H1 (cell line): ENCODE data around the gene ZNF451.

Experiments
- JUN ChIP-seq: IDR thresholded peaks from 2 replicates; pipeline ENCODE4 v1.6.1; 2011; ENCODE audit warnings: low read depth, mild to moderate bottlenecking, improper control_type of control experiment, low read length
- POLR2A ChIP-seq, 2 experiments: IDR thresholded peaks; 1 replicate in 1 of 2; 2 replicates in 1 of 2; pipeline ENCODE4 v1.6.1; 2011; ENCODE audit warnings: low read depth in 2 of 2, low read length in 2 of 2, mild to moderate bottlenecking in 2 of 2; ENCODE audit errors: control extremely low read depth in 1 of 2
- RFX5 ChIP-seq: IDR thresholded peaks from 2 replicates; pipeline ENCODE4 v1.6.1; 2011; ENCODE audit warnings: low read depth, low read length, improper control_type of control experiment, borderline replicate concordance
- TF ChIP-seq, protein P1 (sequence below), 3 experiments: IDR thresholded peaks; 1 replicate in 2 of 3; 2 replicates in 1 of 3; pipeline versions ENCODE4 v1.5.1 to v1.6.1; 2011; ENCODE audit warnings: low read length in 3 of 3, mild to moderate bottlenecking in 3 of 3, inconsistent platforms in 2 of 3, low read depth in 1 of 3, moderate library complexity in 1 of 3; ENCODE audit not compliant: insufficient read depth in 1 of 3; ENCODE audit errors: control extremely low read depth in 1 of 3

GRCh38 chr6:57063847-57064246 is 26.1 kb upstream of the ZNF451 start:
- TF ChIP-seq RFX5 (no peak), JUN (no peak), POLR2A (IDR thresholded peaks at IDR 0.05; ENCODE audit: control extremely low read depth in 1 of 2, low read depth in 2 of 2, low read length in 2 of 2) (no peak)
- TF ChIP-seq, protein P1, sequence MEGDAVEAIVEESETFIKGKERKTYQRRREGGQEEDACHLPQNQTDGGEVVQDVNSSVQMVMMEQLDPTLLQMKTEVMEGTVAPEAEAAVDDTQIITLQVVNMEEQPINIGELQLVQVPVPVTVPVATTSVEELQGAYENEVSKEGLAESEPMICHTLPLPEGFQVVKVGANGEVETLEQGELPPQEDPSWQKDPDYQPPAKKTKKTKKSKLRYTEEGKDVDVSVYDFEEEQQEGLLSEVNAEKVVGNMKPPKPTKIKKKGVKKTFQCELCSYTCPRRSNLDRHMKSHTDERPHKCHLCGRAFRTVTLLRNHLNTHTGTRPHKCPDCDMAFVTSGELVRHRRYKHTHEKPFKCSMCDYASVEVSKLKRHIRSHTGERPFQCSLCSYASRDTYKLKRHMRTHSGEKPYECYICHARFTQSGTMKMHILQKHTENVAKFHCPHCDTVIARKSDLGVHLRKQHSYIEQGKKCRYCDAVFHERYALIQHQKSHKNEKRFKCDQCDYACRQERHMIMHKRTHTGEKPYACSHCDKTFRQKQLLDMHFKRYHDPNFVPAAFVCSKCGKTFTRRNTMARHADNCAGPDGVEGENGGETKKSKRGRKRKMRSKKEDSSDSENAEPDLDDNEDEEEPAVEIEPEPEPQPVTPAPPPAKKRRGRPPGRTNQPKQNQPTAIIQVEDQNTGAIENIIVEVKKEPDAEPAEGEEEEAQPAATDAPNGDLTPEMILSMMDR (IDR thresholded peaks at IDR 0.05; ENCODE audit: control extremely low read depth in 1 of 3, insufficient read depth in 1 of 3, low read depth in 1 of 3, low read length in 3 of 3), result no peak
